ENCODE results near the gene TFR2.

TFR2 gene

GRCh38 chr7:100570954-100571828 is 70.2 kb downstream of the TFR2 start:
- no peak for DNase-seq

All from activated CD4-positive, alpha-beta T cell treated with anti-CD3 and anti-CD28 coated beads, Interleukin-2, Interleukin-6, amounts not matched to agents 100 ng/mL and 50 ng/mL, durations not matched to agents 16 hours and 8 hours (primary cell).